ENCODE data around the gene FBN3.

The FBN3 gene

GRCh38 chr19:8146877-8147581 lies 2.4 kb downstream of the FBN3 start:
- no peaks in the 10 kb centered on the region for H3K36me3 ChIP-seq (replicated peaks)
- no peak overlapping the region for H3K27ac ChIP-seq
- H3K27me3 ChIP-seq (replicated peaks): peaks cover 44% of the 10 kb centered on the region
- no peak for DNase-seq
- TF ChIP-seq, protein P1, sequence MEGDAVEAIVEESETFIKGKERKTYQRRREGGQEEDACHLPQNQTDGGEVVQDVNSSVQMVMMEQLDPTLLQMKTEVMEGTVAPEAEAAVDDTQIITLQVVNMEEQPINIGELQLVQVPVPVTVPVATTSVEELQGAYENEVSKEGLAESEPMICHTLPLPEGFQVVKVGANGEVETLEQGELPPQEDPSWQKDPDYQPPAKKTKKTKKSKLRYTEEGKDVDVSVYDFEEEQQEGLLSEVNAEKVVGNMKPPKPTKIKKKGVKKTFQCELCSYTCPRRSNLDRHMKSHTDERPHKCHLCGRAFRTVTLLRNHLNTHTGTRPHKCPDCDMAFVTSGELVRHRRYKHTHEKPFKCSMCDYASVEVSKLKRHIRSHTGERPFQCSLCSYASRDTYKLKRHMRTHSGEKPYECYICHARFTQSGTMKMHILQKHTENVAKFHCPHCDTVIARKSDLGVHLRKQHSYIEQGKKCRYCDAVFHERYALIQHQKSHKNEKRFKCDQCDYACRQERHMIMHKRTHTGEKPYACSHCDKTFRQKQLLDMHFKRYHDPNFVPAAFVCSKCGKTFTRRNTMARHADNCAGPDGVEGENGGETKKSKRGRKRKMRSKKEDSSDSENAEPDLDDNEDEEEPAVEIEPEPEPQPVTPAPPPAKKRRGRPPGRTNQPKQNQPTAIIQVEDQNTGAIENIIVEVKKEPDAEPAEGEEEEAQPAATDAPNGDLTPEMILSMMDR (IDR thresholded peaks at IDR 0.05; ENCODE audit: low read depth, low read length, missing control alignments): no peak
- in situ Hi-C loops (cut with HindIII; ENCODE audit: low pct_ligation_motif_present, low sequenced_read_pairs): no loop called here
- H3K4me3 ChIP-seq (ENCODE audit: low read depth, low read length): no peak overlapping the region

- in situ Hi-C loops (cut with HindIII; ENCODE audit: low pct_ligation_motif_present, low sequenced_read_pairs): no loop called here
- Histone ChIP-seq H3K36me3 (replicated peaks) (no peaks in the 10 kb centered on the region), H3K27me3 (replicated peaks) (peaks cover 25% of the 10 kb centered on the region), H3K4me3 (ENCODE audit: low read depth, low read length) (no peak overlapping the region), H3K27ac (no peak overlapping the region)
- no peak for DNase-seq
- TF ChIP-seq, protein P1 (IDR thresholded peaks at IDR 0.05; ENCODE audit: low read depth, low read length, missing control alignments): no peak
Observed at GRCh38 chr19:8144273-8144995, 5.0 kb downstream of the FBN3 start.

GRCh38 chr19:8143041-8143440 lies 6.4 kb downstream of the FBN3 start:
- Histone ChIP-seq H3K27ac (no peak overlapping the region), H3K36me3 (replicated peaks) (no peaks in the 10 kb centered on the region), H3K27me3 (replicated peaks) (peaks cover 12% of the 10 kb centered on the region), H3K4me3 (ENCODE audit: low read depth, low read length) (no peak overlapping the region)
- in situ Hi-C loops (cut with HindIII; ENCODE audit: low pct_ligation_motif_present, low sequenced_read_pairs): no loop called here
- TF ChIP-seq, protein P1 (IDR thresholded peaks at IDR 0.05; ENCODE audit: low read depth, low read length, missing control alignments): no peak
- DNase-seq: no peak

- DNase-seq: no peak
- in situ Hi-C loops (cut with HindIII; ENCODE audit: low pct_ligation_motif_present, low sequenced_read_pairs): no loop called here
- Histone ChIP-seq H3K27me3 (replicated peaks) (peaks cover 7% of the 10 kb centered on the region), H3K27ac (no peak overlapping the region), H3K4me3 (ENCODE audit: low read depth, low read length) (no peak overlapping the region), H3K36me3 (replicated peaks) (no peaks in the 10 kb centered on the region)
- TF ChIP-seq, protein P1 (IDR thresholded peaks at IDR 0.05; ENCODE audit: low read depth, low read length, missing control alignments): no peak
Observed at GRCh38 chr19:8142513-8142900, 6.9 kb downstream of the FBN3 start.

GRCh38 chr19:8141726-8142512 lies 7.5 kb downstream of the FBN3 start:
- in situ Hi-C loops (cut with HindIII; ENCODE audit: low pct_ligation_motif_present, low sequenced_read_pairs): no loop called here
- Histone ChIP-seq H3K36me3 (replicated peaks) (no peaks in the 10 kb centered on the region), H3K27me3 (replicated peaks) (peaks cover 1% of the 10 kb centered on the region), H3K27ac (no peak overlapping the region), H3K4me3 (ENCODE audit: low read depth, low read length) (no peak overlapping the region)
- TF ChIP-seq, protein P1 (IDR thresholded peaks at IDR 0.05; ENCODE audit: low read depth, low read length, missing control alignments): no peak
- DNase-seq: no peak

All from brain microvascular endothelial cell (primary cell).